NCI-H2081 (cell line): ENCODE measurements around the gene NHEJ1.
"Not testable (repeated sequence)": the region's sequence is repeated elsewhere in the genome, so short reads cannot be mapped to it uniquely, and the experiment has no call there.

Experiments
- DNase-seq, 2 experiments: peaks; one replicate each; lab custom pipeline; 2025; lab: John Stamatoyannopoulos, UW

NHEJ1 gene

GRCh38 chr2:219160186-219161017, at the start of gene NHEJ1:
Gene NHEJ1 (minus strand): TSS chr2:219160815. CDS start chr2:219158362, 2,453 bp downstream.
- DNase-seq, result peak; percentile 81 to 82

GRCh38 chr2:219209236-219210195, 48.9 kb upstream of the NHEJ1 start:
- no peak for DNase-seq

- DNase-seq, result peak; percentile 14 to 19
Measured at GRCh38 chr2:219207884-219208740, 47.5 kb upstream of the NHEJ1 start.

- DNase-seq, result no peak
Measured at GRCh38 chr2:219207134-219207883, 46.7 kb upstream of the NHEJ1 start.

GRCh38 chr2:219206328-219207133, 45.9 kb upstream of the NHEJ1 start, which contains the start of gene ZFAND2B:
Gene ZFAND2B (plus strand): TSS chr2:219206782. CDS start chr2:219206988, 206 bp downstream.
- peak; percentile 91 to 92 for DNase-seq

- no peak for DNase-seq
Measured at GRCh38 chr2:219205981-219206327, 45.3 kb upstream of the NHEJ1 start.

- DNase-seq, result no peak
Measured at GRCh38 chr2:219205165-219205538, 44.5 kb upstream of the NHEJ1 start.

- no peak for DNase-seq
Measured at GRCh38 chr2:219204425-219205164, 44.0 kb upstream of the NHEJ1 start.

- DNase-seq, result not testable (repeated sequence)
Measured at GRCh38 chr2:219201331-219201730, 40.7 kb upstream of the NHEJ1 start.

- not testable (repeated sequence) for DNase-seq
Measured at GRCh38 chr2:219200502-219201326, 40.1 kb upstream of the NHEJ1 start.

- no peak for DNase-seq
Measured at GRCh38 chr2:219199470-219200211, 39.0 kb upstream of the NHEJ1 start.

- no peak for DNase-seq
Measured at GRCh38 chr2:219198974-219199373, 38.4 kb upstream of the NHEJ1 start.

- DNase-seq, result no peak
Measured at GRCh38 chr2:219197388-219197787, 36.8 kb upstream of the NHEJ1 start.

GRCh38 chr2:219186754-219187456, 26.3 kb upstream of the NHEJ1 start:
- no peak for DNase-seq

- DNase-seq, result no peak
Measured at GRCh38 chr2:219184121-219184520, 23.5 kb upstream of the NHEJ1 start.

- DNase-seq, result no peak
Measured at GRCh38 chr2:219183151-219183772, 22.6 kb upstream of the NHEJ1 start.
